GM18499 (cell line): Measurements from ENCODE around the gene RBCK1.
"Not testable (repeated sequence)": the region's sequence is repeated elsewhere in the genome, so short reads cannot be mapped to it uniquely, and the experiment has no call there.

Source experiments
- ATAC-seq: cut with Tn5 transposase; IDR thresholded peaks from one replicate; pipeline ENCODE4 v1.9.1; 2021; ENCODE audit warnings: moderate number of reproducible peaks; ENCODE audit not compliant: insufficient read depth, unreplicated experiment

RBCK1 gene

GRCh38 chr20:433300-433975 lies 25.3 kb downstream of the RBCK1 start:
- peak; percentile 58 for ATAC-seq

GRCh38 chr20:434221-434620 lies 26.1 kb downstream of the RBCK1 start:
- ATAC-seq, result no peak

- ATAC-seq, result no peak
These were observed 26.7 kb downstream of the RBCK1 start for GRCh38 chr20:434661-435419.

GRCh38 chr20:435558-435957 lies 27.5 kb downstream of the RBCK1 start:
- no peak for ATAC-seq

- ATAC-seq, result no peak
These were observed 28.4 kb downstream of the RBCK1 start for GRCh38 chr20:436476-436875.

GRCh38 chr20:437787-438486 lies 29.8 kb downstream of the RBCK1 start:
- no peak for ATAC-seq

DNA sequence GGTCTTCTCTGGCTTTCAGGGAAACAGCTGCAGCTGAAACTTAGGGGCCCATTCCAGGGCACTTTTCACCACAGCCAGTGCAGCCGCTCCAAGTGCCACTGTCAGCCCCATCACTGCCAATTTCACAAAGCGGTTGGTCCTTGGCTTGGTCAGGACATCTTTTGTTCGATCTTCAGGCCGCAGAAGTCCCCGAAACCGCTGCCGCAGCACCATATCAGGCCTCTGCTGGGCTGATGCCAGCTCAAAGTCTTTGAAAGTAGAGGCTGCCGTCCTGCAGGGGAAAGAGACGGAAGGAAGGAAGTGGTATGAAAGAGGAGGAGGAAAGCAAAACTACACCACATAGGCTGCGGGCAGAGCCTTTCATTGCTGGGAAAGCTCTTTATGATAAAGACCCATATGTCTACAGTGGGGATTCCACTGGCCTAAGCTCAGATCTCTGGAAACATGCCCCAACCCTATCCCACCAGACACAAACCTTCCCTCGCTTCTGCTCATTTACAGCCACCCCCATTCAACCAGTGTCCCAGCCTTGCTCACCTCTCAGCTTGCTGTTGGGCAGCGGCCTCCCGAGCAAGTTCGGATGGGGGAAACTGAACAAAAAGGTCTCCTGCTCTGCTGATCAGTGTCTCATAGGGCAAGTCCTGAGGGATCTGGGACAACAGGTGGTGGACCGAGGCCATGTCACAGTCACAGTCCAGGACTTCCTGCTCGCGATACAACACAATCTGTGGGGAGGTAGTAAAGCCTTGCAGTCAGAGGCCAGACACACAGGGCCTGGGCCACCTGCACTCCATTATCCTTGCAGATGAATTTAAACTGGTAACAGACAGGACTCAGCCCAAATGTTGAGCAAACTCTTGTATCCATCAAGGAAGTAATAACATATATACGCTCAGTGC lies 30.7 kb downstream of the RBCK1 start:
- no peak for ATAC-seq

GRCh38 chr20:440148-440547 lies 32.0 kb downstream of the RBCK1 start:
- no peak for ATAC-seq

GRCh38 chr20:440636-441035 lies 32.5 kb downstream of the RBCK1 start:
- no peak for ATAC-seq

GRCh38 chr20:443223-443775 lies 35.2 kb downstream of the RBCK1 start:
- no peak for ATAC-seq

DNA sequence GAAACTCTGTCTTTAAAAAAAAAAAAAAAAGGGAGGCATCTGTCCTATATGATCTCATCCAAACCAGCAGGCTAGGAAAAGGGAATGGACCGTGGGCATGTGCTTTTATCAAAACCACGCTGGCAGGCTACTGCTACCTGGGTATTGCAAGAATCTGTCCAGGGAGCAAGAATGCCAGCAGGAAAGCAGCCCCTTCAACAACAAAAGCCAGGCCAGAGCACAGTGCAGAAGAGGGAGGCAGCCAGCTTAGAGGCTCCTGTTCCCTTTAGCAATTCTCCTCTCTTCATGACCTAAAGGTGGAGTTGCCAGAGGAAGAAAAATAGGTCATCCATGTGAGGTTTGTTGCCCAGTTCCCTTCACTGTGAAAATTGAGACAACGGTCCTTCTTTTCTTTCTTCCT lies 36.0 kb downstream of the RBCK1 start:
- no peak for ATAC-seq

DNA sequence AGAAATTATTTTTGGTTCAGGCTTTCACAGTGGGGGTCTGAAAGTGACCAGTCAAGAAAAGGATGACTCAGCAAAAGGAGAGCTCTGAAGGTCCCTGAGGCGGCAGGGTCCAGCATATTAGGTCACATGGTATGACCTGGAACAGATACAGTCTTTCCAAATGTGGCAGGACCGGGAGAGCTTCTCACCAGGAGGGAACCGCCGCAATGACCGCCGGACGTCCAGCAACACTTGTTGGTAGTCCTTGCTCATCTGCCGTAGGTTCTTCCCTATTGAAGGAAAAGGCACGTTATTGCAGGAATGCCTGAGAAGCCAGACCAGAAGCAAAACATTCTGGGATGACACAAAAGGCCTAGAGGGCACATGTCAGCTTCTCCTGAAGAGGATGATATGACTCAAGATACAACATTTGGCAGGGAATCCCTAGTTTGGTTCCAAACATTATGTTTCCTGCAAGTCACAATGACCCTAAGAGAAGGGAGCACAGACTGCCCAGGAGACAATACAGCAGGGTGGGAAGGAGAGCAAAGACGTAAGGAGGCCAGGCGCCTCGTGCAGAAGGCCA lies 36.8 kb downstream of the RBCK1 start:
- no peak for ATAC-seq

DNA sequence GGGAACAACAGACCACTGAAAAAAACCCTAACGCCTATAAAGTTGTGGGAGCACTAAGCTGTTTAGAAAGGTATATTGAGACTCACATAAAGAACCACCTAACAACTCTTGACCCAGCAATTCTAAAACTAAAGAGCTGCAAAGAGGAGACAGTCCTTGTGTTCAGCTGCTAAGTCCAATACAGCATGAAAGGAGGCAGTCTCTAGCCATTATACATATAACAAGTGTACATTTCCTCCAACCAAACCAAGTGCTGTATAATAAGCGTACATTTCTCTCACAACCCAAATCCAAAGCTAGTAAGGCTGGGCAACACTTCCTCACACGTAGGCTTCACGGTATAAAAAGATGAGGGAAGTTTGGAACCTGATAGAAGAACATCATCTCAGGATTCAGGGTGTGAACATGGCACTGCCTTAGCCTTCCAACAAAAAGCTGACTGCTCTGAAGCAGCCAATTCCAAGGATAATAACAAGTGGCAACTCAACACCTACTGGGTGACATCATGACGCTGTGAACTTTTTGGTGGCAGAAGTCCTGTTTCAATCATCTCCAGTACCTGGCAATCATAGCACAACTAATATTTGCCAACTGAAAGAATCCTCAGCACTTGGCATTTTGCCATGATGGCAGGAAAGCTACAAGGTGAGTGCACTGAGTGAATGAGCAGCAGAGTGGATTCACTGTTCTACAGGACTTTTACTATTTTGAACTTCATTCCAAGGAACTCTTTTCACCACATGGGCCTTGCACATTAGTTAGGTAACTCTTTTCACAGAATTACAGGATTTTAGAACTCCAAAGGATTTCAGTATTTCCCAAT lies 37.6 kb downstream of the RBCK1 start:
- no peak for ATAC-seq

- not testable (repeated sequence) for ATAC-seq
These were observed 43.9 kb downstream of the RBCK1 start for GRCh38 chr20:452021-452420.

DNA sequence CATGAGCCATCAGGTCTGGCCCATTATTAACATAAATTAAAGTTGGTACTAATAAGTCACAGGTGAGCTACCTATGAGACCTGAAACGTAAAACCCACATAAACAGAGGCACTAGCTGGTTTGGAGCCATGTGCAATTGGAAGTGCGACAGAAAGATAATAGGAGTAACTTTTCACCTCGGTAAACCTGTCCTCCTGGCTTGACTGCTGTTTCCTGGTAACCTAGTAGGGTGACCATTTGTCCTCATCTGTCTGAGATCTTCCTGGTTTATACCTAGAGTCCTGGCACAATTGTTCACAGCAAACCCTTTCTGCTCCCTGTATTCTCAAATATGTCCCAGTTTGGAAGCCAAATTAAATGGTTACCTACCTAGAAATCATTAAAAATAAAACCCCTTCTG lies 46.9 kb downstream of the RBCK1 start:
- ATAC-seq, result no peak

GRCh38 chr20:458776-459175 lies 50.7 kb downstream of the RBCK1 start:
- ATAC-seq, result no peak

GRCh38 chr20:460180-460579 lies 52.1 kb downstream of the RBCK1 start:
- ATAC-seq, result no peak

DNA sequence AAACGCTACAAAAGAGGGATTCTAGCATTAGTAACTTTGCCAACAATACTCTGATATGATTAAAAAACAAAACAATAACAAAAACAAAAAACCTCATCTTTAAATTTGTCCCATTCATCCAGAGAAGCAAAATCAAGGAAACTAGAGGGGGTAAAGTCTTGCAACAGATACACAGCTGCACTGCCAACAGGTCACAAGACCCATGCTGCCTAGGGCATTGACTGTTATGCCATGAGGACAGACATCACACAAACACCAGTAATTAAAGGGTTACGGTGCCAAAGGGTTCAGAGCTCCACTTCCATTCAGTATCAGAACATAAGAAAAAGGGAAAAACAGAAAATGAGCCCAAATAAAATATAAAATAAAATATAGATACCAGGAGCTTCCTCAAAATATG lies 52.6 kb downstream of the RBCK1 start:
- no peak for ATAC-seq
